Neutrophil (primary cell): Measurements from ENCODE around the gene TSPAN9.

Experiments used
- H3K27ac ChIP-seq: fragments of 200-600 bp; sonication (generic); 2 replicates; pipeline ENCODE4 v1.5.1; 2016; ENCODE audit warnings: mild to moderate bottlenecking, moderate library complexity
- H3K27me3 ChIP-seq: fragments of 200-600 bp; sonication (generic); 2 replicates; pipeline ENCODE4 v1.6.0; 2016; ENCODE audit warnings: mild to moderate bottlenecking
- H3K36me3 ChIP-seq: fragments of 200-600 bp; sonication (generic); 2 replicates; pipeline ENCODE4 v1.5.1; 2017
- H3K4me1 ChIP-seq, 2 experiments: fragments of 200-600 bp in 1 of 2; sonication (generic) in 1 of 2; 1 replicate in 1 of 2; 2 replicates in 1 of 2; pipeline versions ENCODE4 v1.5.1 to v1.6.1; 2013 to 2016; ENCODE audit warnings: low read depth in 1 of 2, low read length in 1 of 2, mild to moderate bottlenecking in 1 of 2, moderate library complexity in 1 of 2; ENCODE audit not compliant: control insufficient read depth in 1 of 2, insufficient read depth in 1 of 2
- H3K4me3 ChIP-seq, 2 experiments: fragments of 200-600 bp in 1 of 2; sonication (generic) in 1 of 2; 1 replicate in 1 of 2; 2 replicates in 1 of 2; pipeline ENCODE4 v1.5.1; 2013 to 2016; ENCODE audit warnings: low read depth in 1 of 2, low read length in 1 of 2, mild to moderate bottlenecking in 1 of 2, moderate library complexity in 1 of 2
- H3K9me3 ChIP-seq: fragments of 200-600 bp; sonication (generic); 2 replicates; pipeline ENCODE4 v1.5.1; 2016
- TF ChIP-seq, protein P1 (sequence below): fragments of 200-600 bp; sonication (generic); IDR thresholded peaks from 2 replicates; pipeline ENCODE4 v1.5.1; 2016; ENCODE audit warnings: antibody characterized with exemption

The TSPAN9 gene

DNA sequence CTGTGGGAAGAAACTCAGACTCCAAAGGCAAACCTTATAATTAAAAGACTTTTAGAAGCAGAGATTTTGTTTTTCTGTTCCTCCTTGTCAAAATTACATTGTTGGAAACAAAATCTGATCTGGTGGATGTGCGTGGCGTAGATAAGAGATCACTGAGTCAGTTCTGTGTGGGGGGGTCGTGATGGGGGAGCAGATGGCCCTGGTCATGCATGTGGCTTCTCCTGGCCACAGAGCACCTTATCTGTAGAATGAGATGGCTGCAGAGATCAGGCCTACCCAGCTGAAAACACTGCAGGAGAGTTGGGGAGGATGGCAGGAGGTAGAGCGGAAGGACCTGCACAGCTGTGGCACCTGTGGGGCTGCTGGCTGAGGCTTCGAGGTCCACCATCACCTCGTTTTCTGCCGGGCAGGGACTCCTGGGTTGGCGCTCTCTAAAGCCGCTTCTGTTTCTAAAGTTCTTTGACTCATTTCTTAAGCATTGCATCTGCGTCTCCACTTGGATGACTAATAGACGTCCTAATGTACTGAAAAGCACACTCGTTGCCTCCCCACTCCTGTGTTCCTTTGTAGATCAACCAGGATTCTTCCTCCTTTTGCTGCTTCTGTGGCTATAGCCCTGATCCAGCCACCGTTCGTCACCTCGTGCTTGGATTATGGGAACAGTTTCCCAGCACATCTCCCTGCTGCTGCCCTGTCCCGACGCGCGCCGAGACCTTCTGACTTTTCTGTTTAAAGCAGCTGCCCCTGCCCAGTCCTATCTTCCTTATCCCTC, 93.4 kb downstream of the TSPAN9 start:
- H3K4me3 ChIP-seq: no peak overlapping the region
- no peaks in the 10 kb centered on the region for H3K9me3 ChIP-seq
- no peaks in the 10 kb centered on the region for H3K4me1 ChIP-seq
- peaks cover 37% of the 10 kb centered on the region for H3K27me3 ChIP-seq
- H3K27ac ChIP-seq: no peak overlapping the region
- no peaks in the 10 kb centered on the region for H3K36me3 ChIP-seq
- TF ChIP-seq, protein P1, sequence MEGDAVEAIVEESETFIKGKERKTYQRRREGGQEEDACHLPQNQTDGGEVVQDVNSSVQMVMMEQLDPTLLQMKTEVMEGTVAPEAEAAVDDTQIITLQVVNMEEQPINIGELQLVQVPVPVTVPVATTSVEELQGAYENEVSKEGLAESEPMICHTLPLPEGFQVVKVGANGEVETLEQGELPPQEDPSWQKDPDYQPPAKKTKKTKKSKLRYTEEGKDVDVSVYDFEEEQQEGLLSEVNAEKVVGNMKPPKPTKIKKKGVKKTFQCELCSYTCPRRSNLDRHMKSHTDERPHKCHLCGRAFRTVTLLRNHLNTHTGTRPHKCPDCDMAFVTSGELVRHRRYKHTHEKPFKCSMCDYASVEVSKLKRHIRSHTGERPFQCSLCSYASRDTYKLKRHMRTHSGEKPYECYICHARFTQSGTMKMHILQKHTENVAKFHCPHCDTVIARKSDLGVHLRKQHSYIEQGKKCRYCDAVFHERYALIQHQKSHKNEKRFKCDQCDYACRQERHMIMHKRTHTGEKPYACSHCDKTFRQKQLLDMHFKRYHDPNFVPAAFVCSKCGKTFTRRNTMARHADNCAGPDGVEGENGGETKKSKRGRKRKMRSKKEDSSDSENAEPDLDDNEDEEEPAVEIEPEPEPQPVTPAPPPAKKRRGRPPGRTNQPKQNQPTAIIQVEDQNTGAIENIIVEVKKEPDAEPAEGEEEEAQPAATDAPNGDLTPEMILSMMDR: no peak

DNA sequence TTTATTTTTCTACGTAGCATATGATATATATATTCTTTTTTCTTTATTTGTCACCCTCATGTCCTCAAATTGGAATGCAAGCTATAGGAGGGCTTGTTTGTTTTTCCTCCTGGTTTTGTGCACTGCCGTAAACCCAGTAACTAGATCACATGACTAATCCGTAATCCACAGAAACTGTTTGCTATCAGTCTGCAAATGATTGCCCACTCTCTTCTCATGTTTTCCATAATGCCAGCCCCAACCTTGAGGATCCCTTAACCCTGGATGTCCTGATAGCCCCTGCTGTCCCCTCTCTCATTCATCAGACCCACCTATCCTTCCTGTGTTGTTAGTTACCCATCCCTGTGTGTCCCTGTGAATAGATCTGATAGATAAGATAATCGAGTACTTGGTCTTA, 94.0 kb downstream of the TSPAN9 start:
- Histone ChIP-seq H3K27ac (no peak overlapping the region), H3K4me3 (no peak overlapping the region)
- TF ChIP-seq, protein P1: no peak

DNA sequence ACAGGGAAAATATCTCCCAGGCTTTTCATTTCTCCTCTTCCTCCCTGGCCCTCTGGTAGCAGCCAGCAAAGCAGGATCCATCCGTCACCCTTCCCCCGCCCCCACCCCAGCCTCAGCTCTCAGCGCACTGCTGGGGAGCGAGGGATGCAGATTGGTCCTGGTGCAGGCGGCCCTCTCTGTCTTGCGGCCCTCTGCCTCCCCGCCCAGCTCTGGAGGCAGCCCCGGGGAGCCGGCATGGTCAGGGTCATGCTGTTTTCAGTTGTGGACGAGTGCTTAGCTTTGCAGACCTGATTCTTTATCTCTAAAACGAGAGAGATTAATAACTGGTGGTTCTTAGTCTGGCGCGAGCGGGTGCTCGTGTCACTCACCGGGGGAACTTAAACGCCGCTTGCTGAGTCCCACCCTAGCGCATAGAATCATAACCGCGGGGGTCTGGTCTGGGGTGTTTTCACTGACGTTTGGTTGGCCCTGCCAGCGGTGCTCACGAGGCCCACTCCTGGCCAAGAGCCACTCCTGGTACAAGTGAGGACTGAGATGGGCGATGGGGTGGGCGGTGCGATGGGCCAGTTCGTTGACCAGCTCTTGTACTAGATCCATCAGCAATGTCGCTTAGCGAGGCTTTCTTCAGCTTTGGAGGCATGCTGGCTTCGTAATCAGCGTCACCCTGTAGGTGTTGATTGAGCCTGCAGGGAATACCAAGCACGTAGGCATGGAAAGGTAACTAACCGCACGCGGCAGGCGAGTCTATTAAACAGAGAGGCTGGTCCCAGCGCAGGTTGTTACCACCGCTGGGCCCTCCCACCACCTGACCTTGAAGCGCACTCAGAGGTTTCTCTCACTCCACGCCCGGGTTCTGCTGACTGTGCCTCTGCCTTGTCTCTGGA, 95.2 kb downstream of the TSPAN9 start:
- H3K9me3 ChIP-seq: no peaks in the 10 kb centered on the region
- no peak overlapping the region for H3K27ac ChIP-seq
- no peaks in the 10 kb centered on the region for H3K36me3 ChIP-seq
- TF ChIP-seq, protein P1: no peak
- H3K4me3 ChIP-seq: no peak overlapping the region
- no peaks in the 10 kb centered on the region for H3K4me1 ChIP-seq
- peaks cover 41% of the 10 kb centered on the region for H3K27me3 ChIP-seq

More for the DNA sequence above, 94.0 kb downstream of the TSPAN9 start:
- H3K4me1 ChIP-seq: no peaks in the 10 kb centered on the region
- peaks cover 37% of the 10 kb centered on the region for H3K27me3 ChIP-seq
- no peaks in the 10 kb centered on the region for H3K36me3 ChIP-seq
- H3K9me3 ChIP-seq: no peaks in the 10 kb centered on the region

- peaks cover 47% of the 10 kb centered on the region for H3K27me3 ChIP-seq
- H3K9me3 ChIP-seq: no peaks in the 10 kb centered on the region
- H3K4me1 ChIP-seq: no peaks in the 10 kb centered on the region
- no peaks in the 10 kb centered on the region for H3K36me3 ChIP-seq
- H3K4me3 ChIP-seq: no peak overlapping the region
- no peak overlapping the region for H3K27ac ChIP-seq
- TF ChIP-seq, protein P1: no peak
Measured at GRCh38 chr12:3173008-3173553, 95.9 kb downstream of the TSPAN9 start.

- no peaks in the 10 kb centered on the region for H3K4me1 ChIP-seq
- no peaks in the 10 kb centered on the region for H3K36me3 ChIP-seq
- TF ChIP-seq, protein P1: no peak
- H3K27me3 ChIP-seq: peaks cover 45% of the 10 kb centered on the region
- no peak overlapping the region for H3K4me3 ChIP-seq
- H3K27ac ChIP-seq: no peak overlapping the region
- H3K9me3 ChIP-seq: no peaks in the 10 kb centered on the region
Measured at GRCh38 chr12:3173912-3174311, 96.7 kb downstream of the TSPAN9 start.
